Muscle layer of colon (tissue), 2 donors: ENCODE data around the gene DHRS3.

Source experiments
- H3K27ac ChIP-seq: one replicate; pipeline ENCODE4 v1.7.0; 2013; ENCODE audit warnings: low read depth, mild to moderate bottlenecking, low read length, moderate library complexity
- H3K27me3 ChIP-seq, 2 donors: one replicate each; pipeline ENCODE4 v1.7.0; 2013; ENCODE audit warnings: low read length in 2 of 2, mild to moderate bottlenecking in 2 of 2; ENCODE audit not compliant: insufficient read depth in 2 of 2, control insufficient read depth in 1 of 2
- H3K36me3 ChIP-seq: one replicate; pipeline ENCODE4 v1.7.0; 2013; ENCODE audit warnings: mild to moderate bottlenecking, low read length; ENCODE audit not compliant: insufficient read depth
- H3K4me1 ChIP-seq: one replicate; pipeline ENCODE4 v1.7.0; 2013; ENCODE audit warnings: mild to moderate bottlenecking, low read length; ENCODE audit not compliant: insufficient read depth
- H3K4me3 ChIP-seq, 2 donors: one replicate each; pipeline ENCODE4 v1.7.0; 2013; ENCODE audit warnings: low read length in 2 of 2, low read depth in 1 of 2, mild to moderate bottlenecking in 1 of 2, moderate library complexity in 1 of 2
- H3K9ac ChIP-seq: one replicate; pipeline ENCODE4 v1.7.0; 2013; ENCODE audit warnings: low read length
- H3K9me3 ChIP-seq: one replicate; pipeline ENCODE4 v1.7.0; 2013; ENCODE audit warnings: mild to moderate bottlenecking, low read length
- donor health status: abdominal sarcoma.
- donor health status: Adenocarcinoma of cecum.

The DHRS3 gene

GRCh38 chr1:12601700-12602658 is 16.0 kb downstream of the DHRS3 start:
- Histone ChIP-seq H3K9ac (no peak overlapping the region), H3K4me3 (no peak overlapping the region), H3K27ac (peak overlapping the region; percentile 16), H3K27me3 (no peaks in the 10 kb centered on the region), H3K4me1 (peaks cover 66% of the 10 kb centered on the region), H3K36me3 (no peaks in the 10 kb centered on the region), H3K9me3 (no peaks in the 10 kb centered on the region)

GRCh38 chr1:12600880-12601633 is 17.0 kb downstream of the DHRS3 start:
- H3K4me3 ChIP-seq, result no peak overlapping the region
- H3K4me1 ChIP-seq, result peaks cover 76% of the 10 kb centered on the region
- H3K27me3 ChIP-seq, result no peaks in the 10 kb centered on the region
- H3K27ac ChIP-seq, result peak overlapping the region; percentile 16
- H3K36me3 ChIP-seq, result no peaks in the 10 kb centered on the region
- H3K9ac ChIP-seq, result no peak overlapping the region
- H3K9me3 ChIP-seq, result no peaks in the 10 kb centered on the region

GRCh38 chr1:12600335-12600734 is 17.7 kb downstream of the DHRS3 start:
- no peak overlapping the region for H3K9ac ChIP-seq

GRCh38 chr1:12599657-12600056 is 18.4 kb downstream of the DHRS3 start:
- Histone ChIP-seq H3K9ac (no peak overlapping the region), H3K27me3 (no peaks in the 10 kb centered on the region), H3K4me3 (no peak overlapping the region), H3K4me1 (peaks cover 80% of the 10 kb centered on the region), H3K27ac (no peak overlapping the region), H3K36me3 (no peaks in the 10 kb centered on the region), H3K9me3 (no peaks in the 10 kb centered on the region)

More at GRCh38 chr1:12600335-12600734, 17.7 kb downstream of the DHRS3 start:
- Histone ChIP-seq H3K27ac (no peak overlapping the region), H3K9me3 (no peaks in the 10 kb centered on the region), H3K27me3 (no peaks in the 10 kb centered on the region), H3K4me3 (no peak overlapping the region), H3K4me1 (peaks cover 77% of the 10 kb centered on the region), H3K36me3 (no peaks in the 10 kb centered on the region)

GRCh38 chr1:12598974-12599373 is 19.0 kb downstream of the DHRS3 start:
- H3K36me3 ChIP-seq, result no peaks in the 10 kb centered on the region
- H3K27ac ChIP-seq, result peak overlapping the region; percentile 8
- no peak overlapping the region for H3K9ac ChIP-seq

GRCh38 chr1:12597792-12598191 is 20.2 kb downstream of the DHRS3 start:
- no peak overlapping the region for H3K9ac ChIP-seq
- H3K27me3 ChIP-seq, result no peaks in the 10 kb centered on the region
- peaks cover 91% of the 10 kb centered on the region for H3K4me1 ChIP-seq
- no peaks in the 10 kb centered on the region for H3K36me3 ChIP-seq
- no peak overlapping the region for H3K4me3 ChIP-seq
- H3K27ac ChIP-seq, result peak overlapping the region; percentile 36
- no peaks in the 10 kb centered on the region for H3K9me3 ChIP-seq

More at GRCh38 chr1:12598974-12599373, 19.0 kb downstream of the DHRS3 start:
- H3K27me3 ChIP-seq, result no peaks in the 10 kb centered on the region
- no peaks in the 10 kb centered on the region for H3K9me3 ChIP-seq
- H3K4me3 ChIP-seq, result no peak overlapping the region
- H3K4me1 ChIP-seq, result peaks cover 87% of the 10 kb centered on the region

- Histone ChIP-seq H3K9me3 (no peaks in the 10 kb centered on the region), H3K4me1 (peaks cover 85% of the 10 kb centered on the region), H3K36me3 (peaks cover 6% of the 10 kb centered on the region), H3K27ac (peak overlapping the region; percentile 95), H3K9ac (peak overlapping the region; percentile 61), H3K4me3 (peak overlapping the region; percentile 21 to 59), H3K27me3 (no peaks in the 10 kb centered on the region)
These were observed 21.8 kb downstream of the DHRS3 start for GRCh38 chr1:12596007-12596821.

- Histone ChIP-seq H3K27ac (peak overlapping the region; percentile 95), H3K9ac (no peak overlapping the region), H3K4me3 (peak overlapping the region; percentile 21 to 59), H3K9me3 (no peaks in the 10 kb centered on the region), H3K27me3 (no peaks in the 10 kb centered on the region), H3K4me1 (peaks cover 85% of the 10 kb centered on the region), H3K36me3 (peaks cover 6% of the 10 kb centered on the region)
These were observed 22.3 kb downstream of the DHRS3 start for GRCh38 chr1:12595757-12596006.

- Histone ChIP-seq H3K27ac (peak overlapping the region; percentile 95), H3K27me3 (no peaks in the 10 kb centered on the region), H3K9me3 (no peaks in the 10 kb centered on the region), H3K9ac (peak overlapping the region; percentile 44), H3K4me3 (peak overlapping the region; percentile 21 to 59), H3K4me1 (peaks cover 84% of the 10 kb centered on the region), H3K36me3 (peaks cover 6% of the 10 kb centered on the region)
These were observed 22.8 kb downstream of the DHRS3 start for GRCh38 chr1:12594966-12595756.

- H3K36me3 ChIP-seq, result peaks cover 6% of the 10 kb centered on the region
- H3K9ac ChIP-seq, result peak overlapping the region; percentile 44
- H3K27me3 ChIP-seq, result no peaks in the 10 kb centered on the region
- H3K4me3 ChIP-seq, result no peak overlapping the region
- H3K27ac ChIP-seq, result peak overlapping the region; percentile 95
- peaks cover 77% of the 10 kb centered on the region for H3K4me1 ChIP-seq
- no peaks in the 10 kb centered on the region for H3K9me3 ChIP-seq
These were observed 23.5 kb downstream of the DHRS3 start for GRCh38 chr1:12594490-12594889.
